NB4 (cell line): ENCODE data around the gene COQ3.

Experiments
- MYC ChIP-seq: IDR thresholded peaks from 2 replicates; pipeline ENCODE4 v1.6.1; 2011; ENCODE audit warnings: low read depth, low read length
- POLR2A ChIP-seq: IDR thresholded peaks from 2 replicates; pipeline ENCODE4 v1.6.1; 2011; ENCODE audit warnings: mild to moderate bottlenecking; ENCODE audit not compliant: insufficient read length; ENCODE audit errors: extremely low read depth
- TF ChIP-seq, protein P1 (sequence below): IDR thresholded peaks from one replicate; pipeline ENCODE4 v1.5.1; 2012; ENCODE audit warnings: low read depth, low read length

DNA sequence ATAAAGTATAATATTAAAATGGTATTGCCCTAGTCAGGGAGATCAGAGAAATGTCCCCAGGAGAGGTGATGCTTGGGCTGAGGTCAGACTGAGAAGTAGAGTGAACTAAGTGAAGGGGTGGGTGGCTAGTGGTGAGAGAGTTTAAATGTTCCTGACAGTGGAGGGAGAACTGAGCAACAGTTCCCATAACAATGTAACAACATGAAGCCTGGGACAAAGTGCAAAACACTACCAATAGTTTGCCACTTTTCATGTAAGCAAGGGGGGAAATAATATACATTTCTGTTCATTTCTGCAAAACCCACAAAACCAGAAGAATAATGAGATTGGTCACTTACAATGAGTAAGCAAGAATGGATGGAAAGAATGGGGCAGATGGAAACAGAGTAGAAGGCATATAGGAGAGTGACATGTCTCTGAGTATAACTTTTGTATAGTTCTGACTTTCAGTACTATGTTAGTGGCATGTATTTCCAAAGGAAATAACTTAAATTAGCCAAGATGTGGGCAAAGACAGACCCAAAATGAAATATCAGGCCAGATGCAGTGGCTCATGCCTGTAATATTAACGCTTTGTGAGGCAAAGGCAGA lies 31.2 kb downstream of the COQ3 start:
- TF ChIP-seq, protein P1, sequence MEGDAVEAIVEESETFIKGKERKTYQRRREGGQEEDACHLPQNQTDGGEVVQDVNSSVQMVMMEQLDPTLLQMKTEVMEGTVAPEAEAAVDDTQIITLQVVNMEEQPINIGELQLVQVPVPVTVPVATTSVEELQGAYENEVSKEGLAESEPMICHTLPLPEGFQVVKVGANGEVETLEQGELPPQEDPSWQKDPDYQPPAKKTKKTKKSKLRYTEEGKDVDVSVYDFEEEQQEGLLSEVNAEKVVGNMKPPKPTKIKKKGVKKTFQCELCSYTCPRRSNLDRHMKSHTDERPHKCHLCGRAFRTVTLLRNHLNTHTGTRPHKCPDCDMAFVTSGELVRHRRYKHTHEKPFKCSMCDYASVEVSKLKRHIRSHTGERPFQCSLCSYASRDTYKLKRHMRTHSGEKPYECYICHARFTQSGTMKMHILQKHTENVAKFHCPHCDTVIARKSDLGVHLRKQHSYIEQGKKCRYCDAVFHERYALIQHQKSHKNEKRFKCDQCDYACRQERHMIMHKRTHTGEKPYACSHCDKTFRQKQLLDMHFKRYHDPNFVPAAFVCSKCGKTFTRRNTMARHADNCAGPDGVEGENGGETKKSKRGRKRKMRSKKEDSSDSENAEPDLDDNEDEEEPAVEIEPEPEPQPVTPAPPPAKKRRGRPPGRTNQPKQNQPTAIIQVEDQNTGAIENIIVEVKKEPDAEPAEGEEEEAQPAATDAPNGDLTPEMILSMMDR: no peak
- TF ChIP-seq MYC: no peak
- no peak for TF ChIP-seq POLR2A
